GM12878 (cell line): ENCODE data around the gene CFAP410. TPM values are rescaled to one million over a fixed set of nuclear protein-coding genes. Genes with fewer than 3 reads are reported as not detected.

Experiments
- ATAC-seq: fragments of 200-7000 bp; cut with Tn5 transposase; 3 replicates; pipeline ENCODE4 v1.9.1; 2020; ENCODE audit warnings: mild to moderate bottlenecking, moderate library complexity
- BruUV-seq: library from RNA; stranded (reverse); fragments of 400-500 nt; replicated peaks from 2 replicates; lab custom pipeline; 2021; lab: Mats Ljungman, UMichigan
- CTCF ChIA-PET: fragments of 300-600 bp; sonication (Branson Sonifier 250); formaldehyde crosslinking; extraction: SDS; loops from one replicate; lab custom pipeline; 2021; ENCODE audit warnings: inconsistent platforms; lab: Yijun Ruan, JAX
- POLR2A ChIA-PET: fragments of 350-600 bp; formaldehyde crosslinking; extraction: SDS; loops from one replicate; lab custom pipeline; 2021; ENCODE audit warnings: inconsistent platforms; lab: Charles Lee
- RAD21 ChIA-PET: fragments of 300-600 bp; sonication (Branson Sonifier 250); formaldehyde crosslinking; loops from one replicate; lab custom pipeline; 2023; ENCODE audit warnings: antibody characterized with exemption; ENCODE audit not compliant: unreplicated experiment; lab: Charles Lee
- SMC1A ChIA-PET: fragments of 300-600 bp; sonication (Branson Sonifier 250); formaldehyde crosslinking; loops from one replicate; lab custom pipeline; 2023; ENCODE audit not compliant: unreplicated experiment, uncharacterized antibody; lab: Charles Lee
- DNase-seq: peaks from one replicate; pipeline ENCODE4 v3.0.0-alpha.2; 2011; ENCODE audit warnings: low read depth, low spot score
- FAIRE-seq: peaks from 3 replicates; lab custom pipeline; 2011; peaks lifted over from hg19 to GRCh38; lab: Jason Lieb, UNC
- H2AFZ ChIP-seq: 2 replicates; pipeline ENCODE4 v1.6.0; 2011; ENCODE audit warnings: low read depth, low read length, control low read depth; ENCODE audit not compliant: control insufficient read depth
- H3K27ac ChIP-seq: 2 replicates; pipeline ENCODE4 v1.5.1; 2011; ENCODE audit warnings: control low read depth; ENCODE audit not compliant: control insufficient read depth, insufficient read depth
- H3K27me3 ChIP-seq, 2 experiments: replicated peaks in 1 of 2; 2 replicates each; pipeline versions ENCODE4 v1.6.0 to v1.6.1; 2011; ENCODE audit warnings: low read length in 1 of 2; ENCODE audit not compliant: control insufficient read depth in 2 of 2, insufficient read depth in 2 of 2
- H3K36me3 ChIP-seq, 2 experiments: 2 replicates each; pipeline ENCODE4 v1.5.1; 2011; ENCODE audit warnings: low read length in 1 of 2; ENCODE audit not compliant: control insufficient read depth in 2 of 2, insufficient read depth in 2 of 2
- H3K4me1 ChIP-seq: 2 replicates; pipeline ENCODE4 v1.6.1; 2011; ENCODE audit warnings: mild to moderate bottlenecking, low read length, moderate library complexity, mixed read lengths; ENCODE audit not compliant: control insufficient read depth, insufficient read depth
- H3K4me2 ChIP-seq: 2 replicates; pipeline ENCODE4 v1.6.0; 2011; ENCODE audit warnings: control low read depth; ENCODE audit not compliant: control insufficient read depth, insufficient read depth
- H3K4me3 ChIP-seq: fragments of 200-600 bp; sonication (generic); 2 replicates; pipeline ENCODE4 v1.5.1; 2016
- H3K79me2 ChIP-seq: 2 replicates; pipeline ENCODE4 v1.6.0; 2011; ENCODE audit warnings: low read length; ENCODE audit not compliant: control insufficient read depth, insufficient read depth
- H3K9ac ChIP-seq: 2 replicates; pipeline ENCODE4 v1.8.0; 2011; ENCODE audit warnings: low read length, control low read depth, mixed read lengths; ENCODE audit not compliant: control insufficient read depth, insufficient read depth
- H3K9me3 ChIP-seq: replicated peaks from 3 replicates; pipeline ENCODE4 v1.5.1; 2011; ENCODE audit warnings: mild to moderate bottlenecking, low read length; ENCODE audit not compliant: control insufficient read depth, insufficient read depth
- H4K20me1 ChIP-seq: 2 replicates; pipeline ENCODE4 v1.6.0; 2011; ENCODE audit not compliant: control insufficient read depth, insufficient read depth
- DPF2 ChIP-seq: fragments of 450-650 bp; IDR thresholded peaks from 2 replicates; pipeline ENCODE4 v1.6.1; 2017; ENCODE audit warnings: mild to moderate bottlenecking
- GATAD2B ChIP-seq: fragments of 450-650 bp; conservative IDR thresholded peaks from 2 replicates; pipeline ENCODE4 v1.6.1; 2017; ENCODE audit warnings: low read depth, mild to moderate bottlenecking, moderate library complexity
- JUND ChIP-seq: IDR thresholded peaks from 2 replicates; pipeline ENCODE4 v1.6.1; 2012; ENCODE audit warnings: low read depth, mild to moderate bottlenecking, low read length, improper control_type of control experiment, moderate library complexity
- SMAD1 ChIP-seq: fragments of 450-650 bp; IDR thresholded peaks from 2 replicates; pipeline ENCODE4 v1.6.1; 2018; ENCODE audit warnings: mild to moderate bottlenecking, low read depth; ENCODE audit not compliant: partially characterized antibody
- SP1 ChIP-seq: IDR thresholded peaks from one replicate; pipeline ENCODE4 v1.6.1; 2011; ENCODE audit warnings: low read depth, low read length
- WGBS: methylation state at CpG from one replicate; pipeline ENCODE4 v1.1.6; 2016; ENCODE audit warnings: low lambda C conversion rate; ENCODE audit not compliant: insufficient replicate concordance, insufficient coverage; ENCODE audit errors: missing lambda C conversion rate; 5-methylcytosine and 5-hydroxymethylcytosine counted together
- in situ Hi-C: fragments of 300-500 bp; cut with MboI; formaldehyde crosslinking; loops from 9 replicates; pipeline ENCODE4 v1.14.3; 2018; ENCODE audit warnings: mixed read lengths
- intact Hi-C: fragments of 100-400 bp; cut with micrococcal nuclease; formaldehyde crosslinking; loops from one replicate; pipeline ENCODE4 v1.14.2; 2022; ENCODE audit not compliant: unreplicated experiment
- polyA plus RNA-seq, 11 experiments: library from polyadenylated mRNA; depleted of rRNA in 4 of 11; unstranded in 6 of 11; stranded (reverse) in 5 of 11; fragments of >200 nt; fragmentation: Nextera tagmentation in 4 of 11; fragmentation: Illumina TruSeq in 1 of 11; extraction: Ambion mirVana in 4 of 11; extraction: Trizol in 1 of 11; gene quantifications; 1 replicate in 1 of 11; 2 replicates in 10 of 11; pipeline versions ENCODE4 v1.2.1 to v1.2.3, GENCODE V29; 2011 to 2016; ENCODE audit warnings: inconsistent platforms in 2 of 11, missing spikeins in 2 of 11, low read depth in 1 of 11
- total RNA-seq, 4 experiments: library from RNA; depleted of rRNA in 3 of 4; stranded (reverse); fragments of >200 nt in 3 of 4; fragmentation: Illumina TruSeq in 1 of 4; extraction: Trizol in 1 of 4; gene quantifications; 2 replicates each; pipeline versions ENCODE4 v1.2.1 to v1.2.3, GENCODE V29; 2013 to 2021
- TF ChIP-seq, protein P1 (sequence below): IDR thresholded peaks from 2 replicates; pipeline ENCODE4 v1.6.1; 2011; ENCODE audit warnings: low read depth, low read length, improper control_type of control experiment, borderline replicate concordance

The CFAP410 gene
- total and polyA plus RNA-seq, 10 of the 15 experiments (the other 5 are each of a cell fraction or from before 2014, with no cell fraction given) = 0.14 to 24.8 (median 11.3) TPM

GRCh38 chr21:44297525-44298290, 41.5 kb downstream of the CFAP410 start (continued):
- TF ChIP-seq, protein P1, sequence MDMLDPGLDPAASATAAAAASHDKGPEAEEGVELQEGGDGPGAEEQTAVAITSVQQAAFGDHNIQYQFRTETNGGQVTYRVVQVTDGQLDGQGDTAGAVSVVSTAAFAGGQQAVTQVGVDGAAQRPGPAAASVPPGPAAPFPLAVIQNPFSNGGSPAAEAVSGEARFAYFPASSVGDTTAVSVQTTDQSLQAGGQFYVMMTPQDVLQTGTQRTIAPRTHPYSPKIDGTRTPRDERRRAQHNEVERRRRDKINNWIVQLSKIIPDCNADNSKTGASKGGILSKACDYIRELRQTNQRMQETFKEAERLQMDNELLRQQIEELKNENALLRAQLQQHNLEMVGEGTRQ = no peak
- TF ChIP-seq SMAD1 (no peak), SP1 (no peak), DPF2 (no peak)
- TF ChIP-seq, all 136 proteins: peak for 28

- in situ Hi-C loops = no loop called here
Observed at GRCh38 chr21:44296916-44297315, 42.3 kb downstream of the CFAP410 start.

More at GRCh38 chr21:44296916-44297315, 42.3 kb downstream of the CFAP410 start:
- TF ChIP-seq GATAD2B (no peak), JUND (no peak)
- 50% methylated on average over 13 of the region's 13 CpGs for WGBS
- Histone ChIP-seq H3K9me3 (no peaks in the 10 kb centered on the region), H4K20me1 (no peaks in the 10 kb centered on the region), H3K79me2 (peaks cover 28% of the 10 kb centered on the region), H3K27ac (no peak overlapping the region), H3K4me3 (no peak overlapping the region), H3K36me3 (no peaks in the 10 kb centered on the region), H3K9ac (no peak overlapping the region), H3K4me1 (peaks cover 39% of the 10 kb centered on the region), H2AFZ (no peak overlapping the region), H3K4me2 (no peak overlapping the region), H3K27me3 (no peaks in the 10 kb centered on the region)
- CTCF ChIA-PET = interaction anchor here (0.8 to 2.0 kb wide), 6 partner anchors 10 to 486 kb away, joined by 3 to 7 read pairs (median 4); no protein-coding TSS in a partner anchor
- SMC1A ChIA-PET = interaction anchor here (0.9 to 2.8 kb wide), 3 partner anchors 29 to 41 kb away, joined by 3 to 11 read pairs (median 4); no protein-coding TSS in a partner anchor
- no peak for ATAC-seq
- intact Hi-C loops = no loop called here
- no peak for DNase-seq
- FAIRE-seq = no peak
- POLR2A ChIA-PET = interaction anchor here (0.6 to 2.1 kb wide), 2 partner anchors 31 to 282 kb away, joined by 3 to 6 read pairs; no protein-coding TSS in a partner anchor
- BruUV-seq = no TSS peak
- RAD21 ChIA-PET = interaction anchor here (0.8 to 3.0 kb wide), 8 partner anchors 8 to 496 kb away, joined by 3 to 27 read pairs (median 6); partner anchors contain the start of gene CFAP410
